Renal cortical epithelial cell (primary cell): ENCODE results near the gene DDX5. TPM values are rescaled to one million over a fixed set of nuclear protein-coding genes. Genes with fewer than 3 reads are reported as not detected.
"Not testable (repeated sequence)": the region's sequence is repeated elsewhere in the genome, so short reads cannot be mapped to it uniquely, and the experiment has no call there.

ENCODE experiments used
- DNase-seq: peaks from one replicate; pipeline ENCODE4 v3.0.0-alpha.2; 2011; ENCODE audit warnings: low read depth
- total RNA-seq: library from RNA; depleted of rRNA; stranded (reverse); fragments of >200 nt; gene quantifications from 2 replicates; pipeline ENCODE4 v1.2.3, GENCODE V29; 2014

DDX5 gene
- total RNA-seq, 1 donor from 2014 or later: 745 TPM

GRCh38 chr17:64507413-64507782 lies 1.3 kb upstream of the DDX5 start:
- DNase-seq: peak; percentile 78

GRCh38 chr17:64506576-64507412 lies 705 bp upstream of the DDX5 start, which contains the start of gene CEP95:
Gene CEP95, plus strand, starts transcription at chr17:64506977. Its CDS starts 121 bp downstream, at chr17:64507098.
- DNase-seq: peak; percentile 95

- DNase-seq: peak; percentile 47
Observed at GRCh38 chr17:64505340-64506200, 519 bp downstream of the DDX5 start.

- peak; percentile 18 for DNase-seq
Observed at GRCh38 chr17:64504769-64505339, 1.2 kb downstream of the DDX5 start.

GRCh38 chr17:64503821-64504768 lies 2.0 kb downstream of the DDX5 start:
- no peak for DNase-seq

- DNase-seq: no peak
Observed at GRCh38 chr17:64503341-64503740, 2.7 kb downstream of the DDX5 start.

GRCh38 chr17:64502809-64503208 lies 3.3 kb downstream of the DDX5 start:
- no peak for DNase-seq

GRCh38 chr17:64502021-64502420 lies 4.1 kb downstream of the DDX5 start:
- DNase-seq: no peak

- DNase-seq: no peak
Observed at GRCh38 chr17:64500862-64501765, 5.0 kb downstream of the DDX5 start.

GRCh38 chr17:64500487-64500859 lies 5.6 kb downstream of the DDX5 start:
- DNase-seq: no peak

- DNase-seq: no peak
Observed at GRCh38 chr17:64499805-64500486, 6.1 kb downstream of the DDX5 start.

GRCh38 chr17:64498308-64499203 lies 7.5 kb downstream of the DDX5 start:
- DNase-seq: no peak

GRCh38 chr17:64497565-64498035 lies 8.5 kb downstream of the DDX5 start:
- peak; percentile 16 for DNase-seq

- DNase-seq: peak; percentile 82
Observed at GRCh38 chr17:64496786-64497564, 9.1 kb downstream of the DDX5 start, which contains the start of gene POLG2. Gene POLG2, minus strand, starts transcription at chr17:64497054. Its CDS starts 86 bp downstream, at chr17:64496968.

GRCh38 chr17:64496348-64496785 lies 9.7 kb downstream of the DDX5 start:
- DNase-seq: peak; percentile 29

GRCh38 chr17:64495300-64495699 lies 10.8 kb downstream of the DDX5 start:
- DNase-seq: not testable (repeated sequence)

- no peak for DNase-seq
Observed at GRCh38 chr17:64494121-64494520, 12.0 kb downstream of the DDX5 start.
